Suprapubic skin (tissue), 4 donors: ENCODE results near the gene MTTP. TPM values are rescaled to one million over a fixed set of nuclear protein-coding genes. Genes with fewer than 3 reads are reported as not detected.
"Not testable (repeated sequence)": the region's sequence is repeated elsewhere in the genome, so short reads cannot be mapped to it uniquely, and the experiment has no call there.

Source experiments
- DNase-seq, 2 donors: peaks; one replicate each; pipeline ENCODE4 v3.0.0-alpha.2; 2019; ENCODE audit warnings: low spot score in 2 of 2
- H3K27ac ChIP-seq: fragments of 200-600 bp; sonication (generic); one replicate; pipeline ENCODE4 v1.5.1; 2019
- H3K27me3 ChIP-seq: fragments of 200-600 bp; sonication (generic); one replicate; pipeline ENCODE4 v1.5.1; 2019
- H3K36me3 ChIP-seq: fragments of 200-600 bp; sonication (generic); one replicate; pipeline ENCODE4 v1.5.1; 2019
- H3K4me1 ChIP-seq: fragments of 200-600 bp; sonication (generic); one replicate; pipeline ENCODE4 v1.5.1; 2019
- H3K4me3 ChIP-seq: fragments of 200-600 bp; sonication (generic); one replicate; pipeline ENCODE4 v1.5.1; 2019; ENCODE audit warnings: mild to moderate bottlenecking
- H3K9me3 ChIP-seq: fragments of 200-600 bp; sonication (generic); one replicate; pipeline ENCODE4 v1.5.1; 2019
- CTCF ChIP-seq, 2 donors: fragments of 200-600 bp in 1 of 2; fragments of 450-650 bp in 1 of 2; sonication (generic) in 1 of 2; IDR thresholded peaks; one replicate each; pipeline ENCODE4 v1.5.1; 2016 to 2019; ENCODE audit warnings: antibody characterized with exemption in 2 of 2, mild to moderate bottlenecking in 1 of 2, moderate library complexity in 1 of 2
- EP300 ChIP-seq: sonication (generic); formaldehyde crosslinking; IDR thresholded peaks from one replicate; pipeline ENCODE4 v1.6.1; 2017; ENCODE audit warnings: antibody characterized with exemption
- POLR2A ChIP-seq, 2 donors: fragments of 450-650 bp; IDR thresholded peaks; one replicate each; pipeline ENCODE4 v1.6.1; 2017; ENCODE audit warnings: antibody characterized with exemption in 2 of 2, mild to moderate bottlenecking in 2 of 2, moderate library complexity in 2 of 2
- POLR2AphosphoS5 ChIP-seq, 3 donors: sonication (generic); formaldehyde crosslinking; IDR thresholded peaks; one replicate each; pipeline ENCODE4 v1.6.1; 2017; ENCODE audit warnings: antibody characterized with exemption in 3 of 3
- WGBS: methylation state at CpG from one replicate; pipeline ENCODE4 v1.1.5; 2018; 5-methylcytosine and 5-hydroxymethylcytosine counted together
- total RNA-seq, 4 donors: library from RNA; depleted of rRNA; stranded (reverse); fragments of >200 nt; gene quantifications; one replicate each; pipeline ENCODE4 v1.1.0, GENCODE V29; 2016

MTTP gene
- 1 to 10 TPM in 2 of 4 donors, under 1 TPM in 1, not detected in 1; 0.97 to 1.6 (median 1.3) TPM for total RNA-seq

GRCh38 chr4:99574530-99575324, at the start of gene MTTP:
TSS of gene MTTP (plus strand) at chr4:99574824. CDS start at chr4:99574910, 86 bp downstream.
- Histone ChIP-seq H3K4me1 (no peaks in the 10 kb centered on the region), H3K27ac (no peak within 1 kb of the TSS), H3K9me3 (no peaks in the 10 kb centered on the region), H3K4me3 (no peak within 1 kb of the TSS), H3K27me3 (peaks cover 8% of the 10 kb centered on the region), H3K36me3 (no peaks in the 10 kb centered on the region)
- DNase-seq, result no peak
- TF ChIP-seq POLR2A (IDR thresholded peaks at IDR 0.05) (no peak), EP300 (no peak), CTCF (IDR thresholded peaks at IDR 0.05) (no peak), POLR2AphosphoS5 (IDR thresholded peaks at IDR 0.05) (no peak)
- 85% methylated on average over 3 of the region's 3 CpGs for WGBS

- H3K4me3 ChIP-seq, result no peak overlapping the region
- H3K4me1 ChIP-seq, result no peaks in the 10 kb centered on the region
- no peaks in the 10 kb centered on the region for H3K27me3 ChIP-seq
- H3K27ac ChIP-seq, result no peak overlapping the region
- H3K36me3 ChIP-seq, result no peaks in the 10 kb centered on the region
- TF ChIP-seq POLR2A (IDR thresholded peaks at IDR 0.05) (no peak), CTCF (IDR thresholded peaks at IDR 0.05) (no peak), POLR2AphosphoS5 (IDR thresholded peaks at IDR 0.05) (no peak), EP300 (no peak)
- H3K9me3 ChIP-seq, result no peaks in the 10 kb centered on the region
- no peak for DNase-seq
Measured at GRCh38 chr4:99529228-99529627, 45.4 kb upstream of the MTTP start.

GRCh38 chr4:99529956-99530355, 44.7 kb upstream of the MTTP start:
- no peaks in the 10 kb centered on the region for H3K9me3 ChIP-seq
- no peak for DNase-seq
- no peaks in the 10 kb centered on the region for H3K27me3 ChIP-seq
- WGBS, result 63% methylated on average over 3 of the region's 3 CpGs
- H3K36me3 ChIP-seq, result no peaks in the 10 kb centered on the region
- H3K4me1 ChIP-seq, result no peaks in the 10 kb centered on the region
- no peak overlapping the region for H3K4me3 ChIP-seq
- H3K27ac ChIP-seq, result no peak overlapping the region
- TF ChIP-seq CTCF (IDR thresholded peaks at IDR 0.05) (no peak), POLR2A (IDR thresholded peaks at IDR 0.05) (no peak), POLR2AphosphoS5 (IDR thresholded peaks at IDR 0.05) (no peak), EP300 (no peak)

DNA sequence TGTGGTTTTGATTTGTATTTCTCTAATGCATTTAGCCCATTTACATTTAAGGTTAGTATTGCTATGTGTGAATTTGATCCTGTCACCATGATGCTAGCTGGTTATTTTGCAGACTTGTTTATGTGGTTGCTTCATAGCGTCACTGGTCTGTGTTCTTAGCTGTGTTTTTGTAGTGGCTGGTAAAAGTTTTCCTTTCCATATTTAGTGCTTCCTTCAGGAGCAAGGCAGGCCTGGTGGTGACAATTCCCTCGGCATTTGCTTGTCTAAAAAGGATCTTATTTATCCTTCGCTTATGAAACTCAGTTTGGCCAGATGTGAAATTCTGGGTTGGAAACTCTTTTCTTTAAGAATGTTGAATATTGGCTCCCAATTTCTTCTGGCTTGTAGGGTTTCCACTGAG, 39.9 kb upstream of the MTTP start:
- H3K9me3 ChIP-seq, DNase-seq, H3K27ac ChIP-seq, H3K4me1 ChIP-seq, H3K27me3 ChIP-seq, H3K4me3 ChIP-seq, H3K36me3 ChIP-seq: not testable (repeated sequence)
- WGBS, result 83% methylated on average over 3 of the region's 3 CpGs

GRCh38 chr4:99536271-99536670, 38.4 kb upstream of the MTTP start:
- no peaks in the 10 kb centered on the region for H3K9me3 ChIP-seq
- WGBS, result 50% methylated on average over 1 of the region's 2 CpGs
- no peak overlapping the region for H3K4me3 ChIP-seq
- no peak for TF ChIP-seq CTCF (IDR thresholded peaks at IDR 0.05)
- TF ChIP-seq EP300, result no peak
- TF ChIP-seq POLR2AphosphoS5 (IDR thresholded peaks at IDR 0.05), result no peak
- TF ChIP-seq POLR2A (IDR thresholded peaks at IDR 0.05), result no peak
- no peak for DNase-seq
- no peaks in the 10 kb centered on the region for H3K36me3 ChIP-seq
- H3K27ac ChIP-seq, result no peak overlapping the region
- H3K4me1 ChIP-seq, result no peaks in the 10 kb centered on the region
- no peaks in the 10 kb centered on the region for H3K27me3 ChIP-seq
